NCI-H1092 (cell line): ENCODE data around the gene CACNA1D.

Experiments used
- DNase-seq: peaks from one replicate; lab custom pipeline; 2025; lab: John Stamatoyannopoulos, UW

CACNA1D gene

DNA sequence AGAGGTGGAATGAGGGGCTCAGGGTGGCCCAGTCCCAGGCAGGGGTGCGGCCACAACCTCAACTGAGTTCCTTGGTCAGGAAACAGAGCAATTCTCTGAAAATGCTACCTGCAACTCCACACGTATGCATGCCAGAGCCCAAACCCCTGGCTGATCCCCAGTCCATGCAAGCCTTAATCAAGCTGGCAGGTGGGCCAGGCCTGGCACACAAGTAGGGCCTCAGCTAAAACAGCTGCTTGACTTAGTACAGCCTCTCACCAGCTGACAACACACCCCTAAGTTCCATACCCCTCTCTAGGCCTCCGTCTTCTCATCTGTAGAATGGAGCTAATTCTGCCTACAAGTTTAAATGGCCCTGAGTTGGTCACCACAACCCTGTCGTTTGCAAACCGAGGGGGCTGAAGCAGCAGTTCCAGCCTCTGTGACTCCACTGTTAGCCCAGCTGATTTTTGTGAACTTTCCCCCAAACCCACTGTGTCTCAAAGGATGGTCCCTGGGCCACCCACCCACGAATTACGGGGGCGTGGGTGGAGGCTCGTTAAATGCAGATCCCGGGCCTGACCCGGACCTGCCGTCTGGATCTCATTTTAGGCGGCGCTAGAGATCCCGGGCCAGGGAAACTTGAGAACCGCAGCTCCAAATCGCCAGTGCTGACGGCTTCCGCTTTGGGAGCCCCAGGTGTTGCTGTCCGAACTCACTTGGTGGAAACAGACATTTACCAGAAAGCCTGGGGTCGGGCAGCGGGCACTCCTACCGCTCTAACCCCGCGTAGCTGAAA lies 350.9 kb downstream of the CACNA1D start:
- no peak for DNase-seq

DNA sequence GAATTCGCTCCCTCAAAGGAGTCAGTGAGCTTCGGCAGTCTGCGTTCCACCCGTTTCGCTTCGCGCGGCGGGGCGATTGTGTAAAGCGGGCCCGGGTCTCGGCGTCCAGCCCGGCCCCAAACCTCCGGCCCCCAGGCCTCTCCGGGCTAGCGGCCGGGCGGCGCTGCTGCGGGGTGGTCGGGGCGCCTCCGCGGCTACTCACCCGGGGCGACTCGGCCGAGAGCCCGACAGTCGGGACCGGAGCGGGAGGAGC lies 351.4 kb downstream of the CACNA1D start:
- no peak for DNase-seq

DNA sequence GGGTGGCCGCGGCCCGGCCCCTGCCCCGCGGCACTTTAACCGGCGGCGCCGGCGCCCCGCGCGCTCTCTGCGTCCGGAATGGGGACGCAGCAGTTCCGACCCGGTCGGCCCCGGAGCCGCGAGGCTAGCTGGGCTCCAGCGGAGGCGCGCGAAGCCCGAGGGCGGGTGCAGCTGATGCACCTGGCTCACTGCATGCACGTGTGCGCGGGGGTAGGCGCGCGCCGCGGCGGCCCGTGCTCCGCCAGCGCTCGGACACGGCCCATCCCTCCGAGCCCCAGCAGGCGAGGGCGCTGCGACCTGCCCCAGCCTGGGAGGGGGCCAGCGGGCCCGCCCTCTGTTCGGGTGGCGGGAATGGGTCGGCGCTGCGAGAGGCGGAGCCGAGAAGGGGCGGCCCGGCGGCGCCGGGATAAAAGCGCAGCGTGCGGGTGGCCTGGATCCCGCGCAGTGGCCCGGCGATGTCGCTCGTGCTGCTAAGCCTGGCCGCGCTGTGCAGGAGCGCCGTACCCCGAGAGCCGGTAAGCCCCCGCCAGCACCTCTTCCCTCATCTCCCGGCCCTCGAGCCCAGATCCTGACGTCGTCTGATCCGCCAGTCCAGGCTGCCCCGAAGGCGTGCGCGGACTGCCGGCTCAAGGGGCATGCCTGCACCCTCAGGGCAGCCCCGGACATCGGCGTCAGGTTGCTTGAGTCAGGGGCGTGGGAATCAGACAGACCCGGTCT lies 351.9 kb downstream of the CACNA1D start, which contains the start of the genes CHDH and IL17RB:
Gene CHDH, minus strand, starts transcription at position 286 of the 717 bp plus-strand sequence. CDS start 22,411 bp downstream, outside the sequence.
Gene IL17RB, plus strand, starts transcription at position 435 of the 717 bp plus-strand sequence. Its CDS starts 21 bp downstream, at position 456.
- no peak for DNase-seq

GRCh38 chr3:53846851-53847155 lies 352.4 kb downstream of the CACNA1D start:
- no peak for DNase-seq

DNA sequence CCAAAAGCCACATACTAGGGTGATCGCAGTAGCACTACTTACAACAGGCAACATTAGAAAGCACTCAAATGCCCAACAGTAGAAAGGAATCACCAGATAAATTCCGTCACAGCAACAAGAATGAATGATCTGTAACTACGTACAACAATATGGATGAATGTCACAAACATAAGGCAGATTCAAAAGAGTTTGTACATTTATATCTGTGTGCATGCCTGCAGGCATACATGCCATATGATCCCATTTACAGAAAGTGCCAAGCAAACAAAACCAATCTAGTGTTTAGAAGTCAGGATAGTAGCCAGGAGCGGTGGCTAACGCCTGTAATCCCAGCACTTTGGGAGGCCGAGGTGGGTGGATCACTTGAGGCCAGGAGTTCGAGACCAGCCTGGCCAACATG lies 355.5 kb downstream of the CACNA1D start:
- no peak for DNase-seq

- DNase-seq, result no peak
Observed at GRCh38 chr3:53850895-53851294, 356.5 kb downstream of the CACNA1D start.

- no peak for DNase-seq
Observed at GRCh38 chr3:53856964-53857363, 362.6 kb downstream of the CACNA1D start.

DNA sequence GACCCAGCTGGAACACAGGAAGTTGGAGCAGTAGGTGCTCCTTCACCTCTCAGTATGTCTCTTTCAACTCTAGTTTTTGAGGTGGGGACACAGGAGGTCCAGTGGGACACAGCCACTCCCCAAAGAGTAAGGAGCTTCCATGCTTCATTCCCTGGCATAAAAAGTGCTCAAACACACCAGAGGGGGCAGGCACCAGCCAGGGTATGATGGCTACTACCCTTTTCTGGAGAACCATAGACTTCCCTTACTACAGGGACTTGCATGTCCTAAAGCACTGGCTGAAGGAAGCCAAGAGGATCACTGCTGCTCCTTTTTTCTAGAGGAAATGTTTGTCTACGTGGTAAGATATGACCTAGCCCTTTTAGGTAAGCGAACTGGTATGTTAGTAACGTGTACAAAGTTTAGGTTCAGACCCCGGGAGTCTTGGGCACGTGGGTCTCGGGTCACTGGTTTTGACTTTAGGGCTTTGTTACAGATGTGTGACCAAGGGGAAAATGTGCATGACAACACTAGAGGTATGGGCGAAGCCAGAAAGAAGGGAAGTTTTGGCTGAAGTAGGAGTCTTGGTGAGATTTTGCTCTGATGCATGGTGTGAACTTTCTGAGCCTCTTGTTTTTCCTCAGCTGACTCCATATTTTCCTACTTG lies 363.8 kb downstream of the CACNA1D start:
- DNase-seq, result no peak

- no peak for DNase-seq
Observed at GRCh38 chr3:53859178-53859577, 364.8 kb downstream of the CACNA1D start.

GRCh38 chr3:53860196-53860595 lies 365.8 kb downstream of the CACNA1D start:
- no peak for DNase-seq

- DNase-seq, result no peak
Observed at GRCh38 chr3:53862241-53862640, 367.8 kb downstream of the CACNA1D start.

- no peak for DNase-seq
Observed at GRCh38 chr3:53863145-53863544, 368.7 kb downstream of the CACNA1D start.
